Stimulated activated naive CD4-positive, alpha-beta T cell treated with Interleukin-2 at 50 U/mL for 16 hours (primary cell): ENCODE results near the gene TRDMT1.

ENCODE experiments used
- DNase-seq: peaks from one replicate; lab custom pipeline; 2025; lab: John Stamatoyannopoulos, UW

The TRDMT1 gene

DNA sequence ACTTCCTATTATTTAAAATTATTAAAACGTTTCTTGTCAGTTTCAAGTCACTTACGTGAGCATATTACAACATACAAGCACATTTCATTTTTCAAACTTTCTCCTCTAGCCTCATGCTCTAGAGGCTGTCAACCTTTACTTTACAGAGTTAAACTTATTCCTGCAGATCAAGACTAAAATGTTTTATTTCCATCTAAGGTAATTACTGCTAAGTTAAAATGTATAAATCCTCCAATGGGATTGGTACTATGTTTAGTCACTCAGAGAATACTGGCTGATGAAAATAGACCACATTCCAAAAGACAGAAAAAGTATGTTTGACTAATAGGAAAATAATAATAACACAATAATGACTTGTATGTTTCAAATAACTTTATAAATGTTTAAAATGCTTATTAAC, 8.4 kb upstream of the TRDMT1 start:
- DNase-seq: no peak

- no peak for DNase-seq
Measured at GRCh38 chr10:17209302-17209701, 7.8 kb upstream of the TRDMT1 start.

DNA sequence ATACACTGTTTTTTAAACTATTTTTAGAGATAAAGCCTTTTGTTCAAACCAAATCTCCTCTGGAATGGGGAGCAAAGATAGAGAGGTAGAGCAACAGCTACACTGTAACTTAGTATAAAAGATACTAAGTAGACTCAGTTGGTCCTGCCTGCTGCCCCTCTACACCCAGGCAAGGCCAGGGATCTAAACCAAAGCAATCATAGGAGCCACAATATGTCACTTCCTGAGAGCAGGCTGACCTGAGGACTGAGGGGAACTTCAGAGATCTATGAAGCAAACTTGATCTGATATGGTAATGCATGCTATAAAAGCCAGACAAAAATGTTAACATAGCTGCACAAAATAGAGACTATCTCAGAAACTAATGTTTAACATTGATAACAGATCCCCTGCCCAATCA, 7.0 kb upstream of the TRDMT1 start:
- DNase-seq: no peak

GRCh38 chr10:17206210-17206709, 4.8 kb upstream of the TRDMT1 start:
- DNase-seq: peak; percentile 33

DNA sequence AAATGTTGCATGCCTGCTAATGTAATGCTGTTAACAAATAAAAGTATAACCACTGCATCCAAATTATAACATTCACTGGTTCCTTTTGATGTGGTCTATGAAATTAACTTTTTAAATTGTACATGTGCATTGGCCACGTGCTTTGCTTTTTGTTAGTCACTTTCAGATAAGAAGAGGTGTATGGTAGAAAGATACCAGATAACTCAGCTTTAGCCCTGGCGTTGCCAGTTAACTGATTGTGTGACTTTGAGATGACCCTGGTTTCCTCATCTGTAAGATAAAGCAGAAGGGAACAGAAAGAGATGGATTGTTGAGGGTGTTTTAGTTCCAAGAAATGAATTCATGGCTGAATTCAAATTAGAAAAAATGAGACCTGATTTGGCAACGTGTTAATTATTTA, 1.9 kb upstream of the TRDMT1 start:
- DNase-seq: no peak

DNA sequence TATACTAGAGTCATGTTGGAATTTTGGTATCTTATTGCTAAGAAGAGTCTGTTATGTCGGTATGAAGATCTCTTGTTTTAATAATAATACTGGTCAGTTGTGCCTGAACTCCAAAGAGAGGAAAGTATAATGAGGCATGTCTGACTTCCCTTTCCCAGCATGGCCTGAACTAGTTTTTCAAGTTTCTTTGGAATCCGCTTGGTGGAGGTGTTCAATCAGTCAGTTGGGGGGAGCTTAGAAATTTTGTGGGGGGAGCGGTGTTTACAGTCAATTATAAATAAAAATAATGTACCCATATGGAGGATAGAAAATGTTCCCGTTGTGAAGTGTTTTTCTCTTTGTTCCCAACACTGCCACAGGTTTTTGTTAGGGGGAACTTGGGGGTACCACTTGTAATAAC, 1.5 kb upstream of the TRDMT1 start:
- no peak for DNase-seq

- no peak for DNase-seq
Measured at GRCh38 chr10:17202506-17202905, 1.0 kb upstream of the TRDMT1 start.

DNA sequence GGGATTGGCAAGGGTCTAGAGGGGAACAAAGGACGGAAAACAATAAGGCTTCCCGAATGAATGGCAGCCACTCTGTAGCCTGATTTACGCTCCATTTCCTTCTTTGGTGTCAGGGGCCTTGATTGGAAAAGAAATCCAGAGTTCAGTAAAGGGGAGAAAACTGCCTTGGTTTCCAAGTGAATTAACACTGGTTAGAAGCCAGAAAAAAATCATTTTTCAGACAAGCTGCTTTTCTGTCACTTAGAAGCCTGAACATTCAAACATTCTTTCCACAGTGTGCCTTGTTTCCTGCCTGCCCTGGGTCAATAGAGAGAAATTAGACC, 283 bp upstream of the TRDMT1 start:
- DNase-seq: no peak

- DNase-seq: no peak
Measured at GRCh38 chr10:17200001-17200911, 1.2 kb downstream of the TRDMT1 start.

GRCh38 chr10:17199351-17199804, 2.1 kb downstream of the TRDMT1 start:
- no peak for DNase-seq

DNA sequence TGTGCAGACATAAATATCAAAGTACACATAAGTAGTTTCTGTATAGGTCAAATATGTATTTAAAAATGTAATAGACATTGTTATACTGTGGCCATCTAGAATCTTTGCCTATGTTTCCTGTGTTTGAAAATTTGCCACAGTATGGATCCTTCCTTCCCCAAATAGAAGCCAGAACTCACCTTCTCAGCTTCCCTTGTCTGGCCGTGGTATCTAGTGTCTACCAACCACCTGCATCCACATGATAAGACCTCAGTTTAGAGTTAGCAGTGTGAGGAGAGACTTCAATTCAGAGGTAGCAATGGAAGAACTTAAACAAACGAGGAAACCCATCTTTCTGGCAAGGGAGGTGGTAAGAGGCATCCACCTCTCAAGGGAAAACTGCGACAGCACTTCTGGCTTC, 4.9 kb downstream of the TRDMT1 start:
- no peak for DNase-seq

DNA sequence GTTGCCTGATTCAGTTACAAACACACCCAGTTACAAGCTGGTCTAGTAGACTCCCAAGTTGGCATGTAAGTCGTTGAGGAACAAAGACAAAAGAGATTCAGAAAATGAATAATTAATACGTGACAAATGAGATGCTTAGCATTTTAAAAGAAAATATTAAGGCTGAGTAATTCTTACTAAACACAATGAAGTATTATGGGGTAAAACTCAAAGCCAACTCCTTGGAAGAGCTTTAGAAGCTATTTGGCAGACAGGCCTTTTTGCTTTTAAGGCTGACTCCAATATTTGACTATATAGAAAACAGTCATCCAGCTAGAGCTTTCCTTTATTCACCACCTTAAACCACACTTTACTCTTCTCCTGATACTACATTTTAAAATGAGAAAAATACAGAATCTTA, 5.4 kb downstream of the TRDMT1 start:
- DNase-seq: no peak

DNA sequence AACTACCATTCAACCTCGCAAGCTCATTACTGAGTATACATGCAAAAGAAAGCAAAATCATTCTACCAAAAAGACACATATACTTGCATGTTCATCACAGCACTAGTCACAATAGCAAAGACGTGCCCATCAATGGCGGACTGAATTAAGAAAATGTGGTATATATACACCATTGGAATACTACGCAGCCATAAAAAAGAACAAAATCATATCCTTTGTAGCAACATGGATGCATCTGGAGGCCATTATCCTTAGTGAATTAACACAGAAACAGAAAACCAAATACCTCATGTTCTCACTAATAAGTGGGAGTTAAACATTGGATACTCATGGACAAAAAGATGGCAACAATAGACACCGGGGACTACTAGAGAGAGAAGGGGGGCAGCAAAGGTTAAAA, 6.4 kb downstream of the TRDMT1 start:
- DNase-seq: no peak

GRCh38 chr10:17190602-17191001, 10.9 kb downstream of the TRDMT1 start:
- DNase-seq: no peak

- DNase-seq: no peak
Measured at GRCh38 chr10:17188644-17189172, 12.8 kb downstream of the TRDMT1 start.

DNA sequence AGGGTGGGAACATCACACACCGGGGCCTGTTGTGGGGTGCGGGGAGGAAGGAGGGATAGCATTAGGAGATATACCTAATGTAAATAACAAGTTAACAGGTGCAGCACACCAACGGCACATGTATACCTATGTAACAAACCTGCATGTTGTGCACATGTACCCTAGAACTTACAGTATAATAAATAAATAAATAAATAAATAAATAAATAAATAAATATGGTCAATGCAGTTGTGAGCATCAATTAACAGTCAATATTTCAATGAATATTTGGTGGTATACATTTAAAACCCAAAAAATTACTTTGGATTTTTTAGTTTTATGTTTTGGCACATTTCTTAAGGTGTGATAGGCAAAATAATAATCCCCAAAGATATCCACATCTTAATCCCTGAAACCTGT, 15.6 kb downstream of the TRDMT1 start:
- no peak for DNase-seq

DNA sequence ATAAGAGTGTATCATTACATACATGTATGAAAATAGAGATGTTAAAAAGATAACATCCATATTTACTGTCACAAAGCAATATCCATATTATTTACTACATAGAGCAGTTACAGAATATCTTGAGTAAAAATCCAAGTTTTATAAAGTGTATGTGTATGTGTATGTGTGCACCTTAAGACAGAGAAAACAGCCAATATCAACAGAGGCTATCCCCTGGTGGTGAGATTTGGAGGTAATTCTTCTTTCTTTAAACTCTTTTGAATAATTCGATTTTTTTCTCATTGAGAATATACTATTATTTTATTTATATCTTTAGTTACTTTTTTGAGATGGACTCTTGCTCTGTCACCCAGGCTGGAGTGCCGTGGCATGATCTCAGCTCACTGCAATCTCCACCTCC, 18.4 kb downstream of the TRDMT1 start:
- no peak for DNase-seq

GRCh38 chr10:17181751-17182150, 19.7 kb downstream of the TRDMT1 start:
- no peak for DNase-seq

GRCh38 chr10:17181110-17181509, 20.4 kb downstream of the TRDMT1 start:
- DNase-seq: no peak

GRCh38 chr10:17179002-17179401, 22.5 kb downstream of the TRDMT1 start:
- DNase-seq: no peak

DNA sequence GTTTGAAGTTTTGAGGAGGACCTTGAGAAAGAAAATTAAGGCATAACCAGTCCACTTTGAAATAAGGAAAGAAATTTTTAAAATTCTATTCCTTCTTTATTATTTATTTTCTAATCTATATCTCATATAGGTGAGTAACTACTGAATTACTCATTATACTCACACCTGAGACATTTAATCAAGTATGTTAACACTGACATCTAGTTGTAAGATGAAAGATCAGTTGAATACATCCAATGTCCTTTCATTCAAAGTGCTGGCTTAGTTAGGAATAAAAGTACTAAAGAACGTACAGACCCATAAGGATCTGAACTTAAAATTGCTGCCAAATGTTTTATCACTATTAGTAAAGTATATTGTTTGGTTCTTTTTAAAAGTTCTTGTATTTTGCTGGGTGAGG, 23.5 kb downstream of the TRDMT1 start:
- DNase-seq: no peak

- no peak for DNase-seq
Measured at GRCh38 chr10:17177014-17177413, 24.5 kb downstream of the TRDMT1 start.

DNA sequence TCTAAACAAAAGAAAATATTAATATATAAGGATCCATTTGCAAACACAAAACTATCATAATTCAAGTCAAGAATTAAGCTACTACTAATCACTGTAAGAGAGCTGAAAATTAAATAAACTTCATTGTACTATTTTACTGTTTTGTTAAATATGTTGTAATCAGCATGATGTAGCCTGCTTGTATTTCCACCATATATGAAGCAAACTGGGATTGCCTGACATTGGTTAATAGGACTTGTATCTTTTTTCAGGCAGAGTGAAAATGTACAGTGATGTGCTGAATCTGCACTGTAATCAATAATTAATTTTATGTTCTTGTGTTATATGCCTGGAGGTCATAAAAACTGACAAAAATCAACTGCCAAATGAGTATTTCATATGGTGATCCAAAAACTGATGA, 25.4 kb downstream of the TRDMT1 start:
- DNase-seq: no peak

GRCh38 chr10:17175551-17175950, 25.9 kb downstream of the TRDMT1 start:
- no peak for DNase-seq
